GM12801 (cell line): ENCODE data around the gene SSR4.

Source experiments
- TF ChIP-seq, protein P1 (sequence below): IDR thresholded peaks from one replicate; pipeline ENCODE4 v1.5.1; 2011; ENCODE audit warnings: control low read depth; ENCODE audit not compliant: insufficient read length; ENCODE audit errors: extremely low read depth

SSR4 gene

GRCh38 chrX:153801669-153802068 lies 7.2 kb downstream of the SSR4 start:
- TF ChIP-seq, protein P1, sequence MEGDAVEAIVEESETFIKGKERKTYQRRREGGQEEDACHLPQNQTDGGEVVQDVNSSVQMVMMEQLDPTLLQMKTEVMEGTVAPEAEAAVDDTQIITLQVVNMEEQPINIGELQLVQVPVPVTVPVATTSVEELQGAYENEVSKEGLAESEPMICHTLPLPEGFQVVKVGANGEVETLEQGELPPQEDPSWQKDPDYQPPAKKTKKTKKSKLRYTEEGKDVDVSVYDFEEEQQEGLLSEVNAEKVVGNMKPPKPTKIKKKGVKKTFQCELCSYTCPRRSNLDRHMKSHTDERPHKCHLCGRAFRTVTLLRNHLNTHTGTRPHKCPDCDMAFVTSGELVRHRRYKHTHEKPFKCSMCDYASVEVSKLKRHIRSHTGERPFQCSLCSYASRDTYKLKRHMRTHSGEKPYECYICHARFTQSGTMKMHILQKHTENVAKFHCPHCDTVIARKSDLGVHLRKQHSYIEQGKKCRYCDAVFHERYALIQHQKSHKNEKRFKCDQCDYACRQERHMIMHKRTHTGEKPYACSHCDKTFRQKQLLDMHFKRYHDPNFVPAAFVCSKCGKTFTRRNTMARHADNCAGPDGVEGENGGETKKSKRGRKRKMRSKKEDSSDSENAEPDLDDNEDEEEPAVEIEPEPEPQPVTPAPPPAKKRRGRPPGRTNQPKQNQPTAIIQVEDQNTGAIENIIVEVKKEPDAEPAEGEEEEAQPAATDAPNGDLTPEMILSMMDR: no peak

DNA sequence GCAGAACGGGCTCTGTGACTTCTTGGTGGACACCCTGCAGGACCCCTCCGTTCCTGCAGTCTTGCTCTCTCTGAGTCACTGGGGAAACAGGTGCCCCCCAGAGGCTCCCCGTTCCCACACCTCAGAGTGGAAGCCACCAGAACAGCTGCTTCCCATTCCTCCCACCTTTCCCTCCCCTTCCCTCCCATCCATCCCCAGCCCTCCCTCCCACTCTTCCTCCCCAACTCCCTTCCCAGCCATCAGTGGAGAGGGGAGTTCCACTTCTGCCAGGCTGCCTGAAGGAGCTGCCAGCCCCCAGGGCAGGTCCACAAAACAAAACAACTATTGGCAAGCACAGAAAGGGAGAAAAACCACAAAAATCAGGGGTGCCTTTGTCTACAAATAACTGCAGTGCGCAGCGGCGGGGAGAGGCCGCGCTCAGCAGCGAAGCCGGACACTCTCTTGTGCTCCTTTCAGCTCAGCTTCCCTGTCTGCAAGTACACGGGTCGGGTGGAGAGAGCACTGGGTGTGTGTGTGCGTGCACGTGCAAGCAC lies 8.1 kb downstream of the SSR4 start:
- TF ChIP-seq, protein P1: no peak

- TF ChIP-seq, protein P1: no peak
These were observed 9.0 kb downstream of the SSR4 start for GRCh38 chrX:153803211-153804099.

- TF ChIP-seq, protein P1: no peak
These were observed 9.7 kb downstream of the SSR4 start for GRCh38 chrX:153804100-153804595.

DNA sequence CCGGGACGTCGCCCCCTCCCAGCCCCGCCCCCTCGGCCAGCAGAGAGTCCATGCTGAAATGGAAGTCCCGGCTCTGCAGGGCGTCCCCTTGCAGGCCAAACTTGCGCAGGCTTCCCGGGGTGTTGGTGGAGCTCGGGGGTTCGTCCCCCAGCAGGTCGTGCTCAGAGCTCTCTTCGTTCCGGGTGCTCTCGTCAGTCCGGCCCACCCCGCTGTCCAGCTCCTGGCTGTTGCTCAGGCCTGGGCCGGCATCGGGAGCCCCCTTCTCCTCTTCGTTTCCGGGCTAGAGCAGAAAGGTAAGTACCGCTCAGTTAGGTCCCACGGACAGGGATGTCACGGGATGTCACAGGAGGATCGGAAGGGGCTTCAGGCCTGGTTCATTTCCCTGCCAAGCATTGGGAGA lies 10.2 kb downstream of the SSR4 start:
- TF ChIP-seq, protein P1: no peak

DNA sequence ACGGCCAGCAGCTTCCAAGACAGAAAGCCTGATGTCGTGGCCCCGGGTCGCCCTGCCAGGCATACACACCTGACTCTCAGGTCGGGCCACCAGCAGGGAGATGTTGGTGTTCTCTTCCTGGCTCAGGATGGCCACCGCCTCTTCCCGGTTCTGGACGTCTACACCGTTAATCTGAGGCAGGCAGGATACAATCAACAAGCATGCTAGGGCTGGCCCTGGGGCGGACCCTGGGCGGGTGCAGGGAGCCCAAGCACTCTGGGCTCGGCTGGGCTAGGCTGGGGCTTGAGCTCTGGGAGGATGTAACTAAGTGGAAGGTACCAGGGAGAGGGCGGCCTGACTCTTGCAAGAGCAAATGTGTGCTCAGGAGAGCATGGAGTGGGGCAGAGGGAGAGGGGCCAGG lies 11.0 kb downstream of the SSR4 start:
- TF ChIP-seq, protein P1: no peak

- TF ChIP-seq, protein P1: no peak
These were observed 12.6 kb downstream of the SSR4 start for GRCh38 chrX:153806999-153807575.
